CD8-positive, alpha-beta memory T cell (primary cell): ENCODE results near the gene RNF186. TPM values are rescaled to one million over a fixed set of nuclear protein-coding genes. Genes with fewer than 3 reads are reported as not detected.
"Not testable (repeated sequence)": the region's sequence is repeated elsewhere in the genome, so short reads cannot be mapped to it uniquely, and the experiment has no call there.

Experiments used
- CTCF ChIA-PET: fragments of 350-600 bp; sonication (Branson Sonifier 250); formaldehyde crosslinking; loops from one replicate; lab custom pipeline; 2021; ENCODE audit warnings: antibody characterized with exemption; lab: Charles Lee
- POLR2A ChIA-PET: fragments of 350-600 bp; sonication (Branson Sonifier 250); formaldehyde crosslinking; loops from one replicate; lab custom pipeline; 2021; ENCODE audit warnings: antibody characterized with exemption; lab: Charles Lee
- DNase-seq, 5 donors: peaks; one replicate each; pipeline versions ENCODE4 v3.0.0 to v3.0.0-alpha.2; 2020 to 2022; ENCODE audit warnings: mixed read lengths in 1 of 5
- H3K27ac ChIP-seq: one replicate; pipeline ENCODE4 v1.7.0; 2013; ENCODE audit warnings: low read depth, mild to moderate bottlenecking, low read length, moderate library complexity
- H3K27me3 ChIP-seq: 2 replicates; pipeline ENCODE4 v1.7.0; 2013; ENCODE audit warnings: low read length, mild to moderate bottlenecking; ENCODE audit not compliant: insufficient read depth, poor library complexity, severe bottlenecking
- H3K36me3 ChIP-seq: 2 replicates; pipeline ENCODE4 v1.7.0; 2013; ENCODE audit warnings: mild to moderate bottlenecking, low read length, moderate library complexity; ENCODE audit not compliant: insufficient read depth
- H3K4me1 ChIP-seq: 2 replicates; pipeline ENCODE4 v1.7.0; 2013; ENCODE audit warnings: mild to moderate bottlenecking, low read length, moderate library complexity; ENCODE audit not compliant: insufficient read depth
- H3K4me3 ChIP-seq: 2 replicates; pipeline ENCODE4 v1.7.0; 2013; ENCODE audit warnings: mild to moderate bottlenecking, low read length
- H3K9me3 ChIP-seq: 2 replicates; pipeline ENCODE4 v1.7.0; 2013; ENCODE audit warnings: mild to moderate bottlenecking, low read length
- H3K27ac Mint-ChIP-seq, 8 donors: one replicate each; pipeline ENCODE4 v1.8.0; 2020 to 2021; ENCODE audit warnings: mixed read lengths in 8 of 8, mild to moderate bottlenecking in 6 of 8, inconsistent platforms in 3 of 8, moderate library complexity in 3 of 8
- H3K27me3 Mint-ChIP-seq, 2 donors: one replicate each; pipeline ENCODE4 v1.8.0; 2020 to 2021; ENCODE audit warnings: mixed read lengths in 2 of 2, mild to moderate bottlenecking in 1 of 2, moderate library complexity in 1 of 2
- H3K36me3 Mint-ChIP-seq, 3 donors: one replicate each; pipeline ENCODE4 v1.8.0; 2020 to 2021; ENCODE audit warnings: mixed read lengths in 3 of 3, inconsistent platforms in 1 of 3, mild to moderate bottlenecking in 1 of 3
- H3K4me1 Mint-ChIP-seq, 3 donors: one replicate each; pipeline ENCODE4 v1.8.0; 2020 to 2021; ENCODE audit warnings: mixed read lengths in 3 of 3, inconsistent platforms in 1 of 3, mild to moderate bottlenecking in 1 of 3
- H3K4me3 Mint-ChIP-seq, 7 donors: one replicate each; pipeline ENCODE4 v1.8.0; 2020 to 2021; ENCODE audit warnings: mixed read lengths in 7 of 7, mild to moderate bottlenecking in 6 of 7, moderate library complexity in 4 of 7, inconsistent platforms in 2 of 7
- H3K9me3 Mint-ChIP-seq, 5 donors: one replicate each; pipeline ENCODE4 v1.8.0; 2020 to 2022; ENCODE audit warnings: mixed read lengths in 5 of 5, mild to moderate bottlenecking in 3 of 5, moderate library complexity in 2 of 5, inconsistent platforms in 1 of 5
- polyA plus RNA-seq: library from polyadenylated mRNA; unstranded; fragments of 300-500 nt; fragmentation: Illumina TruSeq; gene quantifications from one replicate; pipeline ENCODE4 v1.2.3, GENCODE V29; 2021
- total RNA-seq, 2 experiments: library from RNA; stranded (reverse); gene quantifications; one replicate each; pipeline ENCODE4 v1.2.3, GENCODE V29; 2021

RNF186 gene
- total and polyA plus RNA-seq, 3 experiments from 2014 or later: not detected

GRCh38 chr1:19858893-19859292 is 43.8 kb upstream of the RNF186 start:
- no peak for DNase-seq
- Mint-ChIP-seq H3K27ac (no peak overlapping the region), H3K4me1 (no peaks in the 10 kb centered on the region), H3K9me3 (peaks cover 2 to 6% (median 5%) of the 10 kb centered on the region in 5 donors), H3K4me3 (no peak overlapping the region), H3K27me3 (peaks cover 15 to 66% of the 10 kb centered on the region in 2 donors), H3K36me3 (peaks cover 0 to 3% (median 0%) of the 10 kb centered on the region in 3 donors)
- H3K9me3 ChIP-seq: no peaks in the 10 kb centered on the region
- H3K27ac ChIP-seq: no peak overlapping the region
- no peaks in the 10 kb centered on the region for H3K4me1 ChIP-seq
- no peaks in the 10 kb centered on the region for H3K36me3 ChIP-seq
- CTCF ChIA-PET: no interaction called here
- H3K27me3 ChIP-seq: peaks cover 5% of the 10 kb centered on the region
- H3K4me3 ChIP-seq: no peak overlapping the region
- POLR2A ChIA-PET: no interaction called here

- Histone ChIP-seq H3K4me1 (no peaks in the 10 kb centered on the region), H3K9me3 (no peaks in the 10 kb centered on the region), H3K4me3 (no peak overlapping the region), H3K27ac (no peak overlapping the region), H3K36me3 (no peaks in the 10 kb centered on the region), H3K27me3 (peaks cover 5% of the 10 kb centered on the region)
- POLR2A ChIA-PET: no interaction called here
- peaks cover 6 to 37% of the 10 kb centered on the region in 2 donors for H3K27me3 Mint-ChIP-seq
- no peaks in the 10 kb centered on the region for H3K9me3 Mint-ChIP-seq
- no peaks in the 10 kb centered on the region for H3K36me3 Mint-ChIP-seq
- peaks cover 0 to 3% (median 0%) of the 10 kb centered on the region in 3 donors for H3K4me1 Mint-ChIP-seq
- no peak for DNase-seq
- H3K4me3 Mint-ChIP-seq: no peak overlapping the region
- CTCF ChIA-PET: interaction anchor here (0.7 kb wide), 1 partner anchor 27 kb away, joined by 3 read pairs; the partner anchor contains the start of gene OTUD3
- H3K27ac Mint-ChIP-seq: no peak overlapping the region
Observed at GRCh38 chr1:19854866-19855265, 39.8 kb upstream of the RNF186 start.

- Histone ChIP-seq H3K4me1 (no peaks in the 10 kb centered on the region), H3K9me3 (no peaks in the 10 kb centered on the region), H3K27me3 (no peaks in the 10 kb centered on the region), H3K4me3 (no peak overlapping the region), H3K27ac (no peak overlapping the region), H3K36me3 (no peaks in the 10 kb centered on the region)
- Mint-ChIP-seq H3K9me3 (no peaks in the 10 kb centered on the region), H3K36me3 (no peaks in the 10 kb centered on the region), H3K4me3 (no peak overlapping the region), H3K4me1 (peaks cover 0 to 3% (median 0%) of the 10 kb centered on the region in 3 donors), H3K27me3 (peaks cover 0 to 22% of the 10 kb centered on the region in 2 donors), H3K27ac (peak overlapping the region in 2 of 8 donors; percentile 15 to 24)
- no peak for DNase-seq
- ChIA-PET CTCF (no interaction called here), POLR2A (no interaction called here)
Observed at GRCh38 chr1:19852036-19852435, 37.0 kb upstream of the RNF186 start.

- no peak overlapping the region for H3K4me3 ChIP-seq
- no peak for DNase-seq
- H3K27ac ChIP-seq: no peak overlapping the region
- Mint-ChIP-seq H3K27me3 (peaks cover 6 to 24% of the 10 kb centered on the region in 2 donors), H3K27ac (no peak overlapping the region), H3K36me3 (no peaks in the 10 kb centered on the region), H3K4me1 (peaks cover 0 to 3% (median 0%) of the 10 kb centered on the region in 3 donors), H3K9me3 (no peaks in the 10 kb centered on the region), H3K4me3 (no peak overlapping the region)
- H3K36me3 ChIP-seq: no peaks in the 10 kb centered on the region
- H3K9me3 ChIP-seq: no peaks in the 10 kb centered on the region
- ChIA-PET POLR2A (no interaction called here), CTCF (no interaction called here)
- H3K4me1 ChIP-seq: no peaks in the 10 kb centered on the region
- no peaks in the 10 kb centered on the region for H3K27me3 ChIP-seq
Observed at GRCh38 chr1:19850214-19850613, 35.1 kb upstream of the RNF186 start.

GRCh38 chr1:19849307-19849706 is 34.2 kb upstream of the RNF186 start:
- peaks cover 6 to 23% of the 10 kb centered on the region in 2 donors for H3K27me3 Mint-ChIP-seq
- H3K4me1 ChIP-seq, H3K4me3 ChIP-seq, H3K36me3 ChIP-seq, H3K36me3 Mint-ChIP-seq, DNase-seq, H3K27ac ChIP-seq, H3K27ac Mint-ChIP-seq, H3K9me3 Mint-ChIP-seq, H3K4me1 Mint-ChIP-seq, H3K27me3 ChIP-seq, POLR2A ChIA-PET, H3K4me3 Mint-ChIP-seq, H3K9me3 ChIP-seq, CTCF ChIA-PET: not testable (repeated sequence)

GRCh38 chr1:19847334-19847733 is 32.3 kb upstream of the RNF186 start:
- H3K36me3 ChIP-seq, H3K4me1 ChIP-seq, H3K4me3 ChIP-seq, H3K27ac Mint-ChIP-seq, H3K27ac ChIP-seq, H3K4me3 Mint-ChIP-seq, H3K36me3 Mint-ChIP-seq, DNase-seq, H3K27me3 ChIP-seq, H3K4me1 Mint-ChIP-seq, CTCF ChIA-PET, H3K9me3 Mint-ChIP-seq, POLR2A ChIA-PET, H3K9me3 ChIP-seq: not testable (repeated sequence)
- H3K27me3 Mint-ChIP-seq: peaks cover 6 to 29% of the 10 kb centered on the region in 2 donors

GRCh38 chr1:19846338-19846737 is 31.3 kb upstream of the RNF186 start:
- no peaks in the 10 kb centered on the region for H3K27me3 ChIP-seq
- no peaks in the 10 kb centered on the region for H3K9me3 Mint-ChIP-seq
- no peak overlapping the region for H3K4me3 Mint-ChIP-seq
- H3K36me3 Mint-ChIP-seq: no peaks in the 10 kb centered on the region
- H3K27me3 Mint-ChIP-seq: peaks cover 8 to 29% of the 10 kb centered on the region in 2 donors
- POLR2A ChIA-PET: no interaction called here
- no peak overlapping the region for H3K27ac Mint-ChIP-seq
- H3K4me1 Mint-ChIP-seq: peaks cover 0 to 3% (median 0%) of the 10 kb centered on the region in 3 donors
- no peak for DNase-seq
- no peaks in the 10 kb centered on the region for H3K9me3 ChIP-seq
- H3K4me3 ChIP-seq: no peak overlapping the region
- H3K36me3 ChIP-seq: no peaks in the 10 kb centered on the region
- no peaks in the 10 kb centered on the region for H3K4me1 ChIP-seq
- H3K27ac ChIP-seq: no peak overlapping the region
- CTCF ChIA-PET: no interaction called here

GRCh38 chr1:19845555-19845954 is 30.5 kb upstream of the RNF186 start:
- ChIA-PET POLR2A (no interaction called here), CTCF (no interaction called here)
- Histone ChIP-seq H3K4me3 (no peak overlapping the region), H3K9me3 (no peaks in the 10 kb centered on the region), H3K27ac (no peak overlapping the region), H3K4me1 (no peaks in the 10 kb centered on the region), H3K36me3 (no peaks in the 10 kb centered on the region), H3K27me3 (no peaks in the 10 kb centered on the region)
- no peaks in the 10 kb centered on the region for H3K4me1 Mint-ChIP-seq
- no peaks in the 10 kb centered on the region for H3K9me3 Mint-ChIP-seq
- H3K27ac Mint-ChIP-seq: no peak overlapping the region
- no peak for DNase-seq
- H3K36me3 Mint-ChIP-seq: no peaks in the 10 kb centered on the region
- H3K27me3 Mint-ChIP-seq: peaks cover 8 to 36% of the 10 kb centered on the region in 2 donors
- H3K4me3 Mint-ChIP-seq: no peak overlapping the region
